ENCODE measurements around the gene DAPK1.

The DAPK1 gene

GRCh38 chr9:87541663-87542062, 44.0 kb downstream of the DAPK1 start:
- Histone ChIP-seq H3K9me3 (ENCODE audit: severe bottlenecking) (no peaks in the 10 kb centered on the region), H3K36me3 (no peaks in the 10 kb centered on the region), H3K27ac (no peak overlapping the region), H3K27me3 (ENCODE audit: insufficient read depth, low read depth, severe bottlenecking) (no peaks in the 10 kb centered on the region), H3K4me3 (ENCODE audit: low read depth, low read length) (no peak overlapping the region)
- no peak for DNase-seq
- no peak for TF ChIP-seq CTCF (IDR thresholded peaks at IDR 0.05; ENCODE audit: low read depth, low read length)

- DNase-seq = no peak
- no peak overlapping the region for H3K4me3 ChIP-seq (ENCODE audit: low read depth, low read length)
- H3K9me3 ChIP-seq (ENCODE audit: severe bottlenecking) = no peaks in the 10 kb centered on the region
- H3K27me3 ChIP-seq (ENCODE audit: insufficient read depth, low read depth, severe bottlenecking) = no peaks in the 10 kb centered on the region
- no peaks in the 10 kb centered on the region for H3K36me3 ChIP-seq
- H3K27ac ChIP-seq = no peak overlapping the region
- no peak for TF ChIP-seq CTCF (IDR thresholded peaks at IDR 0.05; ENCODE audit: low read depth, low read length)
Measured at GRCh38 chr9:87542141-87542540, 44.5 kb downstream of the DAPK1 start.

- peaks cover 5% of the 10 kb centered on the region; the same call in 1 of the 2 replicates for H3K36me3 ChIP-seq
- no peaks in the 10 kb centered on the region for H3K9me3 ChIP-seq (ENCODE audit: severe bottlenecking)
- H3K4me3 ChIP-seq (ENCODE audit: low read depth, low read length) = no peak overlapping the region
- no peak overlapping the region for H3K27ac ChIP-seq
- DNase-seq = no peak
- H3K27me3 ChIP-seq (ENCODE audit: insufficient read depth, low read depth, severe bottlenecking) = no peaks in the 10 kb centered on the region
- no peak for TF ChIP-seq CTCF (IDR thresholded peaks at IDR 0.05; ENCODE audit: low read depth, low read length)
Measured at GRCh38 chr9:87543251-87543650, 45.6 kb downstream of the DAPK1 start.

- Histone ChIP-seq H3K27me3 (ENCODE audit: insufficient read depth, low read depth, severe bottlenecking) (no peaks in the 10 kb centered on the region), H3K36me3 (peaks cover 7% of the 10 kb centered on the region; the same call in 1 of the 2 replicates), H3K4me3 (ENCODE audit: low read depth, low read length) (no peak overlapping the region), H3K9me3 (ENCODE audit: severe bottlenecking) (peaks cover 3% of the 10 kb centered on the region), H3K27ac (no peak overlapping the region; the same call in none of the 2 replicates)
- DNase-seq = no peak
- TF ChIP-seq CTCF (IDR thresholded peaks at IDR 0.05; ENCODE audit: low read depth, low read length) = no peak
Measured at GRCh38 chr9:87545858-87546257, 48.2 kb downstream of the DAPK1 start.

GRCh38 chr9:87546704-87547103, 49.0 kb downstream of the DAPK1 start:
- no peaks in the 10 kb centered on the region for H3K27me3 ChIP-seq (ENCODE audit: insufficient read depth, low read depth, severe bottlenecking)
- peaks cover 3% of the 10 kb centered on the region for H3K9me3 ChIP-seq (ENCODE audit: severe bottlenecking)
- peaks cover 10% of the 10 kb centered on the region for H3K36me3 ChIP-seq
- TF ChIP-seq CTCF (IDR thresholded peaks at IDR 0.05; ENCODE audit: low read depth, low read length) = no peak
- H3K4me3 ChIP-seq (ENCODE audit: low read depth, low read length) = no peak overlapping the region
- DNase-seq = no peak
- no peak overlapping the region for H3K27ac ChIP-seq

GRCh38 chr9:87547671-87548081, 50.0 kb downstream of the DAPK1 start:
- peak overlapping the region; percentile 60 for H3K27ac ChIP-seq

More at GRCh38 chr9:87547671-87548081, 50.0 kb downstream of the DAPK1 start:
- DNase-seq = peak; percentile 85
- Histone ChIP-seq H3K4me3 (ENCODE audit: low read depth, low read length) (no peak overlapping the region), H3K27me3 (ENCODE audit: insufficient read depth, low read depth, severe bottlenecking) (no peaks in the 10 kb centered on the region), H3K9me3 (ENCODE audit: severe bottlenecking) (peaks cover 3% of the 10 kb centered on the region), H3K36me3 (peaks cover 11% of the 10 kb centered on the region)
- TF ChIP-seq CTCF (IDR thresholded peaks at IDR 0.05; ENCODE audit: low read depth, low read length) = peak; percentile 47
